ENCODE data around the gene ZNF566. TPM values are rescaled to one million over a fixed set of nuclear protein-coding genes. Genes with fewer than 3 reads are reported as not detected.

Gene ZNF566
- total and polyA plus RNA-seq, 2 of the 13 experiments (the other 11 are each of a cell fraction or from before 2014, with no cell fraction given): 4.8 to 13.7 TPM

DNA sequence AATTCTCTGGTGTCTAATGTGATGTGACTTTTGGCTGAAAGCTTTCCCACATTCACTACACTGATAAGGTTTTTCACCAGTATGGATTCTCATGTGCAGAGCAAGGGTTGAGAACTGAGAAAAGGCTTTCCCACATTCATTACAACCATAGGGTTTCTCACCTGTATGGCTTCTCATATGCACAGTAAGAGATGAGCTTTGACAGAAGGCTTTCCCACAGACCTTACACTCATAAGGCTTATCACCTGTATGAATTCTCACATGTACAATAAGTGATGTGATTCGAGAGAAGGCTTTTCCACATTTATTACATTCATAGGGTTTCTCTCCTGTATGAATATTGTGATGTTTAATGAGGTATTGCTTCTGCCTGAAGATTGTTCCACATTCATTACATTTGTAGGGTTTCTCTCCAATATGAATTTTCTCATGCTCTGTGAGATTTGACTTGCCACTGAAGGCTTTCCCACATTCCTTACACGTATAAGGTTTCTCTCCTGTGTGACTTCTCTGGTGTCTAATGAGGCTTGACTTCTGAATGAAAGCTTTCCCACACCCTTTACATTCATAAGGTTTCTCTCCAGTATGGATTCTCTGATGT, 24.8 kb upstream of the ZNF566 start:
- intact Hi-C loops (cut with micrococcal nuclease; ENCODE audit: unreplicated experiment): no loop called here
- Histone ChIP-seq H3K9me3 (ENCODE audit: low read length) (peaks cover 85% of the 10 kb centered on the region), H3K79me2 (ENCODE audit: insufficient read depth, low read length) (no peaks in the 10 kb centered on the region), H3K27me3 (ENCODE audit: control insufficient read depth in 1 of 2, insufficient read depth in 2 of 2, low read length in 2 of 2) (no peaks in the 10 kb centered on the region), H2AFZ (ENCODE audit: low read length) (no peak overlapping the region), H3K4me3 (replicated peaks in 1 of 3; ENCODE audit: insufficient read depth in 1 of 3, low read depth in 2 of 3, low read length in 3 of 3) (no peak overlapping the region), H4K20me1 (ENCODE audit: insufficient read depth, low read length) (no peaks in the 10 kb centered on the region), H3K27ac (ENCODE audit: extremely low read length, insufficient read depth, low read length) (no peak overlapping the region), H3K4me2 (ENCODE audit: low read depth, low read length) (no peak overlapping the region), H3K9ac (ENCODE audit: insufficient read depth, low read depth, low read length) (no peak overlapping the region), H3K36me3 (replicated peaks in 1 of 2; ENCODE audit: control insufficient read depth in 1 of 2, insufficient read depth in 2 of 2, low read length in 2 of 2) (peaks cover 13 to 51% of the 10 kb centered on the region in 2 experiments; a peak in 4 of 5 replicates), H3K4me1 (ENCODE audit: insufficient read depth, low read length) (no peaks in the 10 kb centered on the region)
- WGBS (ENCODE audit: low lambda C conversion rate): 80% methylated on average over 2 of the region's 2 CpGs
- in situ Hi-C loops (cut with HindIII; ENCODE audit: extremely low pct_ligation_motif_present, low pct_unique_long_range_greater_than_20kb): no loop called here
- BruUV-seq (replicated peaks): no TSS peak
- ChIA-PET CTCF (ENCODE audit: low intra/inter-chr PET ratio, low total read pairs) (no interaction called here), POLR2A (no interaction called here)
- no peak for FAIRE-seq
- TF ChIP-seq YEATS4 (CRISPR knock-in tag; IDR thresholded peaks at IDR 0.05; ENCODE audit: borderline replicate concordance) (no peak), ZNF737 (CRISPR knock-in tag; IDR thresholded peaks at IDR 0.05; ENCODE audit: borderline replicate concordance) (no peak), KDM5A (IDR thresholded peaks at IDR 0.05; ENCODE audit: borderline replicate concordance, low read length) (no peak), XRCC5 (optimal IDR thresholded peaks at IDR 0.05; ENCODE audit: low read length) (no peak), SP1 (IDR thresholded peaks at IDR 0.05) (no peak), SP1 (CRISPR knock-in tag; IDR thresholded peaks at IDR 0.05) (no peak), KMT2A (CRISPR knock-in tag; IDR thresholded peaks at IDR 0.05) (no peak), BORCS8-MEF2B (CRISPR knock-in tag; IDR thresholded peaks at IDR 0.05) (no peak), SCMH1 (CRISPR knock-in tag; IDR thresholded peaks at IDR 0.05; ENCODE audit: borderline replicate concordance) (no peak), PRMT3 (CRISPR knock-in tag; IDR thresholded peaks at IDR 0.05; ENCODE audit: borderline replicate concordance, low read depth) (no peak), ZBTB14 (CRISPR knock-in tag; IDR thresholded peaks at IDR 0.05) (no peak), ZNF232 (CRISPR knock-in tag; IDR thresholded peaks at IDR 0.05; ENCODE audit: borderline replicate concordance) (no peak), PAXIP1 (CRISPR knock-in tag; conservative IDR thresholded peaks at IDR 0.05) (no peak), ZNF383 (CRISPR knock-in tag; IDR thresholded peaks at IDR 0.05; ENCODE audit: borderline replicate concordance) (no peak), PLRG1 (conservative IDR thresholded peaks at IDR 0.05) (no peak), HNRNPLL (IDR thresholded peaks at IDR 0.05; ENCODE audit: low read depth, low read length, poor library complexity, severe bottlenecking) (no peak)
- TF ChIP-seq, protein P1, sequence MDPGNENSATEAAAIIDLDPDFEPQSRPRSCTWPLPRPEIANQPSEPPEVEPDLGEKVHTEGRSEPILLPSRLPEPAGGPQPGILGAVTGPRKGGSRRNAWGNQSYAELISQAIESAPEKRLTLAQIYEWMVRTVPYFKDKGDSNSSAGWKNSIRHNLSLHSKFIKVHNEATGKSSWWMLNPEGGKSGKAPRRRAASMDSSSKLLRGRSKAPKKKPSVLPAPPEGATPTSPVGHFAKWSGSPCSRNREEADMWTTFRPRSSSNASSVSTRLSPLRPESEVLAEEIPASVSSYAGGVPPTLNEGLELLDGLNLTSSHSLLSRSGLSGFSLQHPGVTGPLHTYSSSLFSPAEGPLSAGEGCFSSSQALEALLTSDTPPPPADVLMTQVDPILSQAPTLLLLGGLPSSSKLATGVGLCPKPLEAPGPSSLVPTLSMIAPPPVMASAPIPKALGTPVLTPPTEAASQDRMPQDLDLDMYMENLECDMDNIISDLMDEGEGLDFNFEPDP (CRISPR knock-in tag; conservative IDR thresholded peaks at IDR 0.05): no peak
- no peak for DNase-seq (ENCODE audit: low spot score)
- no peak for ATAC-seq
